IPS-15b (cell line): ENCODE measurements around the gene ATP6AP1.

ENCODE experiments used
- H3K27me3 ChIP-seq: one replicate; pipeline ENCODE4 v1.6.1; 2013; ENCODE audit warnings: low read length; ENCODE audit not compliant: control insufficient read depth, insufficient read depth
- H3K36me3 ChIP-seq: one replicate; pipeline ENCODE4 v1.6.1; 2013; ENCODE audit warnings: low read length; ENCODE audit not compliant: control insufficient read depth, insufficient read depth
- H3K4me1 ChIP-seq: one replicate; pipeline ENCODE4 v1.6.1; 2013; ENCODE audit warnings: mild to moderate bottlenecking, low read length; ENCODE audit not compliant: control insufficient read depth, insufficient read depth
- H3K4me3 ChIP-seq: one replicate; pipeline ENCODE4 v1.5.1; 2013; ENCODE audit warnings: low read depth, low read length
- H3K9ac ChIP-seq: one replicate; pipeline ENCODE4 v1.6.1; 2013; ENCODE audit warnings: low read depth, mild to moderate bottlenecking, low read length
- H3K9me3 ChIP-seq: one replicate; pipeline ENCODE4 v1.6.1; 2013; ENCODE audit warnings: mild to moderate bottlenecking, low read length; ENCODE audit not compliant: control insufficient read depth, insufficient read depth

Gene ATP6AP1

GRCh38 chrX:154401918-154402621, 26.4 kb upstream of the ATP6AP1 start:
- H3K36me3 ChIP-seq: peaks cover 14% of the 10 kb centered on the region
- H3K4me1 ChIP-seq: peaks cover 2% of the 10 kb centered on the region
- no peaks in the 10 kb centered on the region for H3K27me3 ChIP-seq
- H3K4me3 ChIP-seq: no peak overlapping the region
- no peak overlapping the region for H3K9ac ChIP-seq
- peaks cover 3% of the 10 kb centered on the region for H3K9me3 ChIP-seq

DNA sequence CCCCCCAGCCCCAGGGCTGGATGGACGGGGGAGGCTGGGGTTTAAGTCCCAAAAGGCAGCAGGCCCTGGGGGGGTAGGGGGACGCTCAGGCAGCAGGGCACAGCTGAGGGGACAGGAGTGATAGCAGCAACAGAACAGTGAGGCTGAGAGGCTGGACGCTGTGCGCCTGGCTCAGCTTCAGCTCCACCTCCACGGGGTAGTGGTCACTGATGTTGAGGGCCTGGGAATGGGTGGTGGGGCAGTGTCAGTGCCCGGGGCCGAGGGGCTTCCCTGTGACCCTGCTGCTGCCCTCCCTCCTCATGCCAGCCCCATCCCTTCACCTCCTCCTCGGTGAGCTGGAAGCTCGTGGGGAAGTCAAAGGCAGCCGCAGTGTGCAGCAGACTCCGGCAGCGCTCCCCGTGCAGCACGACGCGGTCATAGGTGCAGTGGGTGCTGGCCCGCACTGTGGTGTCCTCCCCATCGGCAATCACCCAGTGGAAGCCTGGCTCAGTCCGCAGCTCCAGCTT, 25.8 kb upstream of the ATP6AP1 start:
- no peak overlapping the region for H3K4me3 ChIP-seq
- peaks cover 2% of the 10 kb centered on the region for H3K4me1 ChIP-seq
- no peaks in the 10 kb centered on the region for H3K27me3 ChIP-seq
- no peak overlapping the region for H3K9ac ChIP-seq
- H3K36me3 ChIP-seq: peaks cover 14% of the 10 kb centered on the region
- H3K9me3 ChIP-seq: peaks cover 3% of the 10 kb centered on the region

GRCh38 chrX:154403192-154403591, 25.3 kb upstream of the ATP6AP1 start:
- no peak overlapping the region for H3K4me3 ChIP-seq
- no peak overlapping the region for H3K9ac ChIP-seq
- H3K4me1 ChIP-seq: peaks cover 2% of the 10 kb centered on the region
- no peaks in the 10 kb centered on the region for H3K27me3 ChIP-seq
- H3K36me3 ChIP-seq: peaks cover 14% of the 10 kb centered on the region
- H3K9me3 ChIP-seq: peaks cover 3% of the 10 kb centered on the region

DNA sequence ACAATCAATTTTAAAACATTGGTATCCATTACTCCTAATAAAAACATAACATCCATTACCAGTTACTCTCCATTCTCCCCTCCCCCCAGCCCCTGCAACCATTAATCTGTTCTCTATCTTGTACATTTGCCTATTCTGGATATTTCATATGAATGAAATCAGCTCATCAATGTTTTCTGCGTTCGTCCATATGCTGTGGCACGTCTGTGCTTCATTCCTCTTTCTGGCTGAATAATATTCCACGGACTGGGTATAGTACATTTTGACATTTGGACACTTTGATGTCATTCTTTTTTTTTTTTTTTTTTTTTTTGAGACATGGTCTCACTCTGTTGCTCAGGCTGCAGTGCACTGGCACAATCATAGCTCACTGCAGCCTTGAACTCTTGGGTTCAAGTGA, 24.6 kb upstream of the ATP6AP1 start:
- no peak overlapping the region for H3K4me3 ChIP-seq
- no peaks in the 10 kb centered on the region for H3K27me3 ChIP-seq
- H3K4me1 ChIP-seq: peaks cover 2% of the 10 kb centered on the region
- peaks cover 13% of the 10 kb centered on the region for H3K36me3 ChIP-seq
- H3K9ac ChIP-seq: no peak overlapping the region
- H3K9me3 ChIP-seq: peaks cover 5% of the 10 kb centered on the region

DNA sequence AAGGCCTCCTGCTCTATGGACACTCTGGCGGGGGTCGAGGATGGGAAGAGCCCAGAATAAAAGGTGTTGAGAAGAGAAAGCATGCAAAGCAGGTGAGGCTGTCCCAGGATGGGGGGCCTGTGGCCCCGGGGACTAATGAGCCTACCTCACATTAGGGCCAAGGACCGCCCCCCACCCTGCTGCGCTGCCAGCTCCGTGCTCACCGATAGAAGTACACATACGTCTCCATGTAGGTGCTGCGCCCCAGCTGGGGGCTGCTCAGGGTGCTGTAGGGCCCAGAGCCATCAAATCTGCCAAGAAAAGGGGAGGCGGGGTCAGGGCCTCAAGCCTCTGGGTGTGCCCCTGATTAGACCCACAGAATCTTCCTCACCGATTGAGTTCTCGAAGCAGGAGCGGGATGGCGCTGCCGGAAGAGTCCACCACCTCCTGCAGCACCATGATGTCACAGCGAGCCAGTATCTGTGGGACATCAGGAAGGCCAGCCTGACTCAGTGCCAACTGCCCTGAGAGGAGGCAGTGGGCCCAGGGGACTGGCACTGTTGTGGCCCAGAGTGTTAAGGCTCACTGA, 23.8 kb upstream of the ATP6AP1 start:
- no peaks in the 10 kb centered on the region for H3K27me3 ChIP-seq
- no peak overlapping the region for H3K9ac ChIP-seq
- peaks cover 7% of the 10 kb centered on the region for H3K9me3 ChIP-seq
- H3K36me3 ChIP-seq: peaks cover 4% of the 10 kb centered on the region
- H3K4me3 ChIP-seq: no peak overlapping the region
- no peaks in the 10 kb centered on the region for H3K4me1 ChIP-seq

DNA sequence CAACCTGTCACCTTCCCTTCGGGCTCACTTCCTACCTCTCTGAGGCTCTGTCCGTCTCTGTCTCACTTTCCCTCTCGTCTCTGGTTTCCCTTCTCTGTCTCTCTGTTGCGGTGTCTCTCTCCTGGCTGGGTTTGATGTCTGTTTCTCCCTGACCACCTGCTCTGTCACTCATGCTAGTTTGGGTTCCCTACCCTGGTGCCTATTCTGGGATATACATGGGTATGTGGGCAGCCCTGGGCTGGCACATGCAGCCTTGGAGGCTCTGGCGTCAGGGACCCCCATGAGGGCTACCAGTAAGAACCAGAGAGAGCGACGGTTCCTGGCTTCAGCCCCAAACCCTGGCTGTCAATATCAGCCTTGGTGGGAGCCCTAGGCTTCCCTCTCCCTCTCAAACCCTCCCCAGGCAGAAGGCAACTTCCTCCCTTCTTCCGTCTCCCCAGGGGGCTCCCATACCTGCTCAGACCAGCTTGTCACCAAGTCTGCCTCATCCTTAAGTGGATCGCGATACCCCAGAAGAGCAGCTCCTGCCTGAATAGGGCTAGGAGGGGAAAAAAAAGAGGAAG, 19.7 kb upstream of the ATP6AP1 start:
- peaks cover 7% of the 10 kb centered on the region for H3K9me3 ChIP-seq
- H3K36me3 ChIP-seq: no peaks in the 10 kb centered on the region
- H3K27me3 ChIP-seq: no peaks in the 10 kb centered on the region
- H3K4me1 ChIP-seq: no peaks in the 10 kb centered on the region
- peak overlapping the region; percentile 50 for H3K4me3 ChIP-seq
- no peak overlapping the region for H3K9ac ChIP-seq

DNA sequence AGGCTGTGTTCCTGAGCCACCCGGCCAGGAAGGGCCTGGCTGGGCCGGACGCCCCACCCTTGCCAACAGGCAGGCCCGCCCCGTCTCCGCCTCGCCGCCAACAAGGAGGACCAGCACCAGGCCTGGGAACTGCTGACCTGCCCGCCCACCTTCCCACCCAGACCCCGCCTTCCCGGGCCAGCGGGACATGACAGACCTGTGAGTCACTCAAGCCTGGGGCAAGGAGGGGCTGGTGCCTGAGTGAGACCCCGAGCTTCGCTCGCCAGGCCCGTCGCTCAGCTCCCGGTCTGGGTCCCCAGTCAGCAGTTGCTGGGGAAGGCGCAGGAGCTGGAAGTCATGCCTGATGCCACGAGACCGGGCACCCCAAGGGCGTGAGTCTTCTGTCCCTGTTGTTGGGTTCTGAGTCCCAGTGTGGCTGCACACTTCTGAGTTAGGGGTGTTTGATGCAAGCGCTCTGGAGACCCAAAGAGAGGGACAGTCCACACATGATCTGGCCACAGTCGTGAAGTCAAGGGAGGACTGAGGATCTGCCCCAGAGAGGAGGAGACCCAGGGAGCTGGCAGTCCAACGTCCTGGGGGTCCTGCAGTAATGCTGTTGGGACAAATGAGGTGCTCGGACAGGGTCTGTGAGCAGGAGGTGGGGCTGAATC, 19.1 kb upstream of the ATP6AP1 start, which contains the start of gene DNASE1L1:
DNASE1L1 (minus strand) TSS at position 33 of the 650 bp plus-strand sequence. CDS start 3,686 bp downstream, outside the sequence.
- no peaks in the 10 kb centered on the region for H3K36me3 ChIP-seq
- no peaks in the 10 kb centered on the region for H3K4me1 ChIP-seq
- H3K4me3 ChIP-seq: peak within 1 kb of the TSS; percentile 50
- peaks cover 7% of the 10 kb centered on the region for H3K9me3 ChIP-seq
- H3K27me3 ChIP-seq: no peaks in the 10 kb centered on the region
- H3K9ac ChIP-seq: no peak within 1 kb of the TSS

GRCh38 chrX:154411981-154412340, 16.5 kb upstream of the ATP6AP1 start:
- Histone ChIP-seq H3K9me3 (peaks cover 4% of the 10 kb centered on the region), H3K36me3 (no peaks in the 10 kb centered on the region), H3K4me3 (peak overlapping the region; percentile 66), H3K4me1 (no peaks in the 10 kb centered on the region), H3K9ac (peak overlapping the region; percentile 24), H3K27me3 (no peaks in the 10 kb centered on the region)

DNA sequence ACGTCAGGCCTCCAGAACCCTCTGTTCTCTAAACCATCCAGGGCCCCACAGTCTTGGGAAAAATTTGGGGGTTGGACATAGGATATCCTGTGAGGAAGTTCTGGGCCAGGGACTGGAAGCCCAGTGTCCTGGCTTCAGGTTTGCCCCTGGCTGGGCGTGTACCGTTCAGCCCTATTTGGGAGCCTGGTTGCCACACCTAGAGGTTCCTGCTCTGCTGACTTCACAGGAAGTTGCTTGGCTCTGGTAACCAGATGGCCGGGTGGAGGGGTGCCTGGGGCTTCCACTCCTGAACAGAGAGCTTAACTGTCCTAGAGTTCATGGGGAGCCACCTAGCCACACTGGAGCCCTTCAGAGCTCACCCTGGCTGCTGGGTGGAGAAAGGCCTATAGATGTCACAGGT, 16.0 kb upstream of the ATP6AP1 start:
- peak overlapping the region; percentile 66 for H3K4me3 ChIP-seq
- H3K4me1 ChIP-seq: no peaks in the 10 kb centered on the region
- H3K9ac ChIP-seq: no peak overlapping the region
- H3K36me3 ChIP-seq: no peaks in the 10 kb centered on the region
- H3K9me3 ChIP-seq: peaks cover 4% of the 10 kb centered on the region
- no peaks in the 10 kb centered on the region for H3K27me3 ChIP-seq

GRCh38 chrX:154413142-154413541, 15.3 kb upstream of the ATP6AP1 start:
- no peaks in the 10 kb centered on the region for H3K27me3 ChIP-seq
- peaks cover 4% of the 10 kb centered on the region for H3K9me3 ChIP-seq
- H3K4me1 ChIP-seq: no peaks in the 10 kb centered on the region
- H3K9ac ChIP-seq: no peak overlapping the region
- H3K36me3 ChIP-seq: no peaks in the 10 kb centered on the region
- no peak overlapping the region for H3K4me3 ChIP-seq

DNA sequence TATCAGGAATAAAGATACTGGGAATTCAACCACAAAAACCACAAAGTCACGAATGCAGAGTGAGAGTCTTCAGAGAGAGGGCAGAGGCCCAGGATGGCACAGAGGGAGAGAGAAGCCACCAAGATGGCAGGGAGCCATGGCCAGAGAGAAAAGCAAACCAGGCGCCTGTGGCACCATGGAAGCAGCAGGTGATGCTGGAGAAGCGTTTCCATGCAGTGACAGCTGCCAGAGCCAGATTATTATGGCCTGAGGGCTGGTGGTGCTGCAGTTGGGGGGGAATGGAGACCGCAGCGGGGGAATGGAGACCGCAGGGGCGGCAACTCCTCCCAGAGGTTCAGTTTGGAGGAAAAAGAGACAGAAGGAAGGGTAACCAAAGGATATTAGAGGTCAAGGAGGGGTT, 11.3 kb upstream of the ATP6AP1 start:
- H3K9ac ChIP-seq: no peak overlapping the region
- H3K4me1 ChIP-seq: no peaks in the 10 kb centered on the region
- peaks cover 14% of the 10 kb centered on the region for H3K36me3 ChIP-seq
- H3K4me3 ChIP-seq: no peak overlapping the region
- no peaks in the 10 kb centered on the region for H3K9me3 ChIP-seq
- no peaks in the 10 kb centered on the region for H3K27me3 ChIP-seq
